T-helper 2 cell treated with Interferon-gamma antibody and Interleukin-4, amounts not matched to agents 5 μg/mL and 100 μg/mL, for 36 hours (primary cell): ENCODE results near the gene PPP1R3E.
A peak's percentile ranks its signal among the peaks of the same experiment; 100 is the strongest.
"Not testable (repeated sequence)": the region's sequence is repeated elsewhere in the genome, so short reads cannot be mapped to it uniquely, and the experiment has no call there.

Source experiments
- DNase-seq: peaks from one replicate; pipeline ENCODE4 v3.0.0; 2021; ENCODE audit warnings: low spot score
- H3K27ac Mint-ChIP-seq: one replicate; pipeline ENCODE4 v1.8.0; 2021; ENCODE audit warnings: mild to moderate bottlenecking, mixed read lengths
- H3K27me3 Mint-ChIP-seq: one replicate; pipeline ENCODE4 v1.8.0; 2021; ENCODE audit warnings: low read depth, mixed read lengths
- H3K36me3 Mint-ChIP-seq: one replicate; pipeline ENCODE4 v1.8.0; 2021; ENCODE audit warnings: low read depth, mixed read lengths
- H3K4me1 Mint-ChIP-seq: one replicate; pipeline ENCODE4 v1.8.0; 2021; ENCODE audit warnings: low read depth, mixed read lengths
- H3K4me3 Mint-ChIP-seq: one replicate; pipeline ENCODE4 v1.8.0; 2022; ENCODE audit warnings: mild to moderate bottlenecking, moderate library complexity, mixed read lengths
- H3K9me3 Mint-ChIP-seq: one replicate; pipeline ENCODE4 v1.8.0; 2021; ENCODE audit warnings: mixed read lengths

The PPP1R3E gene

GRCh38 chr14:23326491-23327332 is 24.1 kb upstream of the PPP1R3E start:
- H3K4me1 Mint-ChIP-seq, result peaks cover 17% of the 10 kb centered on the region
- DNase-seq, result no peak
- H3K9me3 Mint-ChIP-seq, result no peaks in the 10 kb centered on the region
- no peaks in the 10 kb centered on the region for H3K27me3 Mint-ChIP-seq
- H3K36me3 Mint-ChIP-seq, result peaks cover 37% of the 10 kb centered on the region
- H3K27ac Mint-ChIP-seq, result no peak overlapping the region
- H3K4me3 Mint-ChIP-seq, result no peak overlapping the region

- Mint-ChIP-seq H3K36me3 (peaks cover 37% of the 10 kb centered on the region), H3K4me1 (peaks cover 17% of the 10 kb centered on the region)
- DNase-seq, H3K9me3 Mint-ChIP-seq, H3K27me3 Mint-ChIP-seq, H3K27ac Mint-ChIP-seq, H3K4me3 Mint-ChIP-seq: not testable (repeated sequence)
Observed at GRCh38 chr14:23325746-23326145, 23.1 kb upstream of the PPP1R3E start.

GRCh38 chr14:23324993-23325392 is 22.3 kb upstream of the PPP1R3E start:
- H3K4me1 Mint-ChIP-seq, result peaks cover 21% of the 10 kb centered on the region
- H3K27ac Mint-ChIP-seq, result no peak overlapping the region
- H3K4me3 Mint-ChIP-seq, result no peak overlapping the region
- no peaks in the 10 kb centered on the region for H3K27me3 Mint-ChIP-seq
- peaks cover 5% of the 10 kb centered on the region for H3K9me3 Mint-ChIP-seq
- peaks cover 38% of the 10 kb centered on the region for H3K36me3 Mint-ChIP-seq
- no peak for DNase-seq

GRCh38 chr14:23324455-23324846 is 21.8 kb upstream of the PPP1R3E start:
- no peak for DNase-seq
- Mint-ChIP-seq H3K4me1 (peaks cover 25% of the 10 kb centered on the region), H3K9me3 (peaks cover 10% of the 10 kb centered on the region), H3K27ac (no peak overlapping the region), H3K27me3 (no peaks in the 10 kb centered on the region), H3K4me3 (no peak overlapping the region), H3K36me3 (peaks cover 43% of the 10 kb centered on the region)

GRCh38 chr14:23323838-23324454 is 21.3 kb upstream of the PPP1R3E start:
- no peak overlapping the region for H3K4me3 Mint-ChIP-seq
- H3K27ac Mint-ChIP-seq, result no peak overlapping the region
- peaks cover 25% of the 10 kb centered on the region for H3K4me1 Mint-ChIP-seq
- H3K9me3 Mint-ChIP-seq, result peaks cover 11% of the 10 kb centered on the region
- no peak for DNase-seq
- no peaks in the 10 kb centered on the region for H3K27me3 Mint-ChIP-seq
- peaks cover 44% of the 10 kb centered on the region for H3K36me3 Mint-ChIP-seq

DNA sequence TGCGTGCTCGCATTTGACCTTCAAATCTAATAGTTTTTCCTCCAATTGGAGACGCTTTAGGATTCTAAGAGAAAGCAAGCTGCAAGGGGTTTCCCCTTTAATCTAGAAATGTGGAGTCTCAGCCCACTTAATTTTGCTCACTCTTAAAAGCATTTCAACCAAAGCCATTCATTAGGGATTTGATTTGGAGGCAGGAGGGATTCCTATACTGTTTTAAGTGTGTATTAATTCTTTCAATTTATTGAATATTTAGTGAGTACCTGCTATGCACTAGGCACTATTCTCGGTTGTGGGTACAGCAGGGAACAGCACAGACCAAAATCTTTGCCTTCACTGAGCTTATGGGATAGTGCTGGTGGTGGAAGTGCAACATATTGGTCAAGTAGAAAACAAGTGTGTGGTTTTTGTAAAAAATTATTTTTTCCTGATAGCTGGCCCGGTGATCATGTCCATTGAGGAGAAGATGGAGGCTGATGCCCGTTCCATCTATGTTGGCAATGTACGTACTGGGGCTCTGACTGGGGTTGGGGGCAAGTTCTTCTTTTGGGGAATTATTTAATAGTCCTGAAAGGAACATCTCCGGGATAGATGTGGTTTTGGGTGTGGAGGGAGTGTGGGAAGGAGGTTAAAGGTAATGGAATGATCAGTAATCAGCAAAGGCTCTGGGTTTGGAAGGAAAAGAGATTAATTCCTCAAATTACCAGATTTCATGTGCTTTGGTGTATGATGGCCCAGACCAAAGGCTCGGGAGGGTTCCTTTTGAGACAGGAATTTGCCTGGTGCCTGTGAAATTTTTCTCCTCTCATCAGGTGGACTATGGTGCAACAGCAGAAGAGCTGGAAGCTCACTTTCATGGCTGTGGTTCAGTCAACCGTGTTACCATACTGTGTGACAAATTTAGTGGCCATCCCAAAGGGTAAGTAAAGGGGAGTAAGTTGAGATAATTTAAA is 20.2 kb upstream of the PPP1R3E start:
- DNase-seq, result no peak
- H3K27ac Mint-ChIP-seq, result peak overlapping the region; percentile 89
- peaks cover 22% of the 10 kb centered on the region for H3K4me1 Mint-ChIP-seq
- peaks cover 11% of the 10 kb centered on the region for H3K9me3 Mint-ChIP-seq
- peak overlapping the region; percentile 88 for H3K4me3 Mint-ChIP-seq
- H3K36me3 Mint-ChIP-seq, result peaks cover 44% of the 10 kb centered on the region
- H3K27me3 Mint-ChIP-seq, result no peaks in the 10 kb centered on the region

GRCh38 chr14:23321572-23322547 is 19.2 kb upstream of the PPP1R3E start:
- Mint-ChIP-seq H3K4me3 (peak overlapping the region; percentile 88), H3K27me3 (no peaks in the 10 kb centered on the region), H3K4me1 (peaks cover 21% of the 10 kb centered on the region), H3K36me3 (peaks cover 44% of the 10 kb centered on the region), H3K27ac (peak overlapping the region; percentile 89), H3K9me3 (peaks cover 11% of the 10 kb centered on the region)
- peak; percentile 72 for DNase-seq

- H3K4me1 Mint-ChIP-seq, result peaks cover 21% of the 10 kb centered on the region
- peak within 1 kb of the TSS; percentile 88 for H3K4me3 Mint-ChIP-seq
- peak within 1 kb of the TSS; percentile 92 for H3K27ac Mint-ChIP-seq
- peaks cover 40% of the 10 kb centered on the region for H3K36me3 Mint-ChIP-seq
- DNase-seq, result peak; percentile 98
- peaks cover 11% of the 10 kb centered on the region for H3K9me3 Mint-ChIP-seq
- no peaks in the 10 kb centered on the region for H3K27me3 Mint-ChIP-seq
Observed at GRCh38 chr14:23320584-23321571, 18.2 kb upstream of the PPP1R3E start, which contains the start of gene PABPN1. TSS of gene PABPN1 (plus strand) at chr14:23321457. CDS start at chr14:23321470, 13 bp downstream.

DNA sequence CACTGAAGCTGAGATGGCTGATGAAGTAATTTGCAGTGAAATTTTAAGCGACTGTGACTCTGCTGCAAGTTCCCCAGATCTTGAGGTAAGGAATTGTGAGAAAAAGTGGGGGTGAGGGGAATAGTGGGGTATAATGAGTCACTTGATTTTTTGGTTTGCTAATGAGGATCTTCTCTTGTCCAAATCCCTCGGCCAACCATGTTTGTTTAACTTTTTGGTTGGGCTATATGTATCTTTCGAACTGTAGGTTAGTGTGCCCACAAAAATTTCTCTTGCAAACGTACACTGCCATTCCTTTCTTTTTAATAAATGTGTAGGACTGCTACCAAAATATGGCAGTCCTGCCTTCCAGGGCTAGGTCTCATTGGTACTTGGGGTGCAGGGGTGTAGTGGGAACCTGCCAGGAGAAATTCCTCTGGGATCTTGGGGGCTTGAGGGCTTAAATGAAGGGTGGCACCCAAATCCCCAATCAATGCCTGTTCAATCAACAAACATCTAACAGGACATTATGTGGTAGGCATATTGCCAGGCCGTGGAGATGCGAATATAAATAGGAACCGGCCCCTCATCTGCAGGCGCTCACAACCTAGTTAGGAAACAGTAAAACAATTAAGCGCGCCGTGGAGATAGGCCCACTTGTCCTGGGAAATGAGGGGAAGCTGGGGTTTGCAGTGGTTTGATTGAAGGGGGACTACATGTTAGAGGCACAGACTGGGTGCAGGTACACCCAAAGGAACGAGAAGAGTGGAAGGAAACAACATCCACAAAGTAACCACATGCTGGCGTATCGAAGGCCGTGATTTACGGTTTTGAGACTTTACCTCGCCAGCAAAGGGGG is 17.3 kb upstream of the PPP1R3E start:
- Mint-ChIP-seq H3K4me1 (peaks cover 21% of the 10 kb centered on the region), H3K4me3 (peak overlapping the region; percentile 82), H3K27me3 (no peaks in the 10 kb centered on the region), H3K27ac (peak overlapping the region; percentile 92), H3K36me3 (peaks cover 35% of the 10 kb centered on the region), H3K9me3 (peaks cover 11% of the 10 kb centered on the region)
- DNase-seq, result no peak

DNA sequence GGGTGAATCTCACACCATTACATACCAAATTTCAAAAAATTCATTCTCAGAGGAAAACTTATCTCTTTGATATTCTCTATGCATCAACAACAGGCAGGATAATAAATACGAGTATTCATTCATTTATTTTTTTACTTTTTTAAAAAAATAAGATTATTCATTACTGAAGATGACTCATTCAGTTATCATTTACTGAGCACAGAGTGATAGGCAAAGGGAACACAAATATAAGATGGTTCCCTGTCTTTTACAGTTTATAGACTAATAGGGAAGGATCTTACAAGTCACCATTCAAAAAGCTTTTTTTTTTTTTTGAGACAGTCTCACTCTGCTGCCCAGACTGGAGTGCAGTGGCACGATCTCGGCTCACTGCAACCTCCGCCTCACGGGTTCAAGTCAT is 13.6 kb upstream of the PPP1R3E start:
- no peak for DNase-seq
- Mint-ChIP-seq H3K4me1 (peaks cover 8% of the 10 kb centered on the region), H3K4me3 (no peak overlapping the region), H3K9me3 (peaks cover 11% of the 10 kb centered on the region), H3K36me3 (peaks cover 7% of the 10 kb centered on the region), H3K27me3 (peaks cover 2% of the 10 kb centered on the region), H3K27ac (no peak overlapping the region)

DNA sequence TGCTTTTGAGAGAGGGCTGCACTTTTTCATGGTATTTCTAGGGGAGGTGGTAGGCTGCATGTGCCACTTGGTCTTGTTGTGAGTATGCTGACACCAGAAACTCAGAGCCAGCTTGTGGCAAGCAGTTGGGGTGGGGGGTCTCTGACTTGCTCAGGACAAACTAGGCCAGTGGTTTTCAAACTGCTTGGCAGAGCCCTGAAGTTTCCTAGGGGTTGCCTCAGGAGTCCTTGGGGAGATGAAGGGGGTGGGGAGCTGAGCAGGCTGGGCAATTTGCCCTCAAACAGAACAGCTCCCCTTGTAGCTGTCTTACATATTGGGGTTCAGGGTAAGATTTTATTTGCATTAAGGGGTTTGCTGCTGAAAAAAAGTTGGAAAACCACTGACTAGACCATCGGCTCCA is 7.9 kb upstream of the PPP1R3E start:
- Mint-ChIP-seq H3K4me1 (peaks cover 18% of the 10 kb centered on the region), H3K9me3 (no peaks in the 10 kb centered on the region), H3K27ac (no peak overlapping the region), H3K36me3 (no peaks in the 10 kb centered on the region), H3K4me3 (no peak overlapping the region), H3K27me3 (peaks cover 5% of the 10 kb centered on the region)
- DNase-seq, result no peak
